Measurements from ENCODE around the gene ADAMTSL3. TPM values are rescaled to one million over a fixed set of nuclear protein-coding genes. Genes with fewer than 3 reads are reported as not detected.

The ADAMTSL3 gene
- polyA plus RNA-seq, 1 donor from 2014 or later = 0.51 TPM

GRCh38 chr15:83866692-83867091, 212.8 kb downstream of the ADAMTSL3 start:
- Histone ChIP-seq H3K4me2 (ENCODE audit: low read length) (no peak overlapping the region), H3K79me2 (replicated peaks; ENCODE audit: insufficient read depth, low read length) (no peaks in the 10 kb centered on the region), H3K9me3 (ENCODE audit: low read length) (no peaks in the 10 kb centered on the region), H4K20me1 (ENCODE audit: insufficient read depth) (no peaks in the 10 kb centered on the region), H3K9ac (ENCODE audit: low read length) (no peak overlapping the region), H3K4me3 (ENCODE audit: low read length) (no peak overlapping the region), H3K9me2 (ENCODE audit: insufficient read depth, low read length) (no peaks in the 10 kb centered on the region), H2AFZ (ENCODE audit: low read depth, low read length) (no peak overlapping the region), H3F3A (ENCODE audit: insufficient read depth, low read length, poor library complexity, severe bottlenecking) (no peaks in the 10 kb centered on the region), H3K36me3 (ENCODE audit: insufficient read depth, low read length) (no peaks in the 10 kb centered on the region), H3K27me3 (ENCODE audit: insufficient read depth, low read depth, low read length) (no peaks in the 10 kb centered on the region), H3K27ac (ENCODE audit: low read length) (no peak overlapping the region)
- TF ChIP-seq TAF1 (IDR thresholded peaks at IDR 0.05; ENCODE audit: low read depth) (no peak), EP300 (conservative IDR thresholded peaks at IDR 0.05; ENCODE audit: poor library complexity, severe bottlenecking) (no peak)

- no peaks in the 10 kb centered on the region for H3F3A ChIP-seq (ENCODE audit: insufficient read depth, low read length, poor library complexity, severe bottlenecking)
- H3K9me3 ChIP-seq (ENCODE audit: low read length) = no peaks in the 10 kb centered on the region
- H3K4me2 ChIP-seq (ENCODE audit: low read length) = no peak overlapping the region
- TF ChIP-seq TAF1 (IDR thresholded peaks at IDR 0.05; ENCODE audit: low read depth) (no peak), EZH2 (IDR thresholded peaks at IDR 0.05; ENCODE audit: borderline replicate concordance, insufficient read depth, low read length, poor library complexity, severe bottlenecking) (no peak), POLR2AphosphoS5 (IDR thresholded peaks at IDR 0.05) (no peak), REST (IDR thresholded peaks at IDR 0.05; ENCODE audit: borderline replicate concordance) (no peak), CTCF (IDR thresholded peaks at IDR 0.05; ENCODE audit: poor library complexity, severe bottlenecking) (no peak), EP300 (conservative IDR thresholded peaks at IDR 0.05; ENCODE audit: poor library complexity, severe bottlenecking) (no peak), RAD21 (conservative IDR thresholded peaks at IDR 0.05) (no peak), MXI1 (conservative IDR thresholded peaks at IDR 0.05; ENCODE audit: poor library complexity, severe bottlenecking) (no peak), SMC3 (conservative IDR thresholded peaks at IDR 0.05; ENCODE audit: poor library complexity) (no peak)
- no peaks in the 10 kb centered on the region for H3K79me2 ChIP-seq (replicated peaks; ENCODE audit: insufficient read depth, low read length)
- H3K27me3 ChIP-seq (ENCODE audit: insufficient read depth, low read depth, low read length) = no peaks in the 10 kb centered on the region
- no peak overlapping the region for H3K9ac ChIP-seq (ENCODE audit: low read length)
- no peak overlapping the region for H3K4me3 ChIP-seq (ENCODE audit: low read length)
- no peak overlapping the region for H2AFZ ChIP-seq (ENCODE audit: low read depth, low read length)
- H4K20me1 ChIP-seq (ENCODE audit: insufficient read depth) = no peaks in the 10 kb centered on the region
- no peaks in the 10 kb centered on the region for H3K36me3 ChIP-seq (ENCODE audit: insufficient read depth, low read length)
- H3K27ac ChIP-seq (ENCODE audit: low read length) = no peak overlapping the region
- H3K9me2 ChIP-seq (ENCODE audit: insufficient read depth, low read length) = no peaks in the 10 kb centered on the region
Measured at GRCh38 chr15:83869341-83869740, 215.4 kb downstream of the ADAMTSL3 start.

Measured in neural cell (in vitro differentiated cells).